OCI-LY7 (cell line): Measurements from ENCODE around the gene EPDR1. TPM values are rescaled to one million over a fixed set of nuclear protein-coding genes. Genes with fewer than 3 reads are reported as not detected.

Experiments
- BruUV-seq: library from RNA; stranded (reverse); fragments of 400-500 nt; replicated peaks from 2 replicates; lab custom pipeline; 2021; lab: Mats Ljungman, UMichigan
- CTCF ChIA-PET: fragments of 300-600 bp; sonication (Branson Sonifier 250); formaldehyde crosslinking; loops from one replicate; lab custom pipeline; 2022; ENCODE audit warnings: antibody characterized with exemption; ENCODE audit not compliant: unreplicated experiment; lab: Charles Lee
- POLR2A ChIA-PET: fragments of 300-600 bp; sonication (Branson Sonifier 250); formaldehyde crosslinking; loops from one replicate; lab custom pipeline; 2022; ENCODE audit warnings: antibody characterized with exemption; lab: Charles Lee
- DNase-seq: peaks from one replicate; pipeline ENCODE4 v3.0.0-alpha.2; 2015; ENCODE audit warnings: low spot score
- H2AFZ ChIP-seq: fragments of 200-600 bp; sonication (generic), shearing (Covaris generic); 2 replicates; pipeline ENCODE4 v1.6.1; 2014; ENCODE audit warnings: mild to moderate bottlenecking, antibody characterized with exemption, low read length, moderate library complexity
- H3K27ac ChIP-seq: fragments of 200-600 bp; sonication (generic); 2 replicates; pipeline ENCODE4 v1.5.1; 2014; ENCODE audit warnings: mixed run types, low read depth, mild to moderate bottlenecking, moderate library complexity, low read length, inconsistent platforms; ENCODE audit not compliant: poor library complexity, severe bottlenecking
- H3K36me3 ChIP-seq: fragments of 200-600 bp; sonication (generic); 2 replicates; pipeline ENCODE4 v1.6.1; 2014; ENCODE audit warnings: mild to moderate bottlenecking, antibody characterized with exemption, low read length, moderate library complexity, mixed read lengths; ENCODE audit not compliant: insufficient read depth
- H3K4me1 ChIP-seq: fragments of 200-600 bp; sonication (generic); 2 replicates; pipeline ENCODE4 v1.5.1; 2014; ENCODE audit warnings: mild to moderate bottlenecking, low read length; ENCODE audit not compliant: insufficient read depth, poor library complexity, severe bottlenecking
- H3K4me2 ChIP-seq: fragments of 200-600 bp; sonication (generic); 2 replicates; pipeline ENCODE4 v1.6.1; 2014; ENCODE audit warnings: mild to moderate bottlenecking, low read length
- H3K4me3 ChIP-seq: fragments of 200-600 bp; sonication (generic); 2 replicates; pipeline ENCODE4 v1.5.1; 2014; ENCODE audit warnings: mild to moderate bottlenecking, low read depth, low read length; ENCODE audit not compliant: poor library complexity, severe bottlenecking
- H3K79me2 ChIP-seq: fragments of 200-600 bp; sonication (generic); 2 replicates; pipeline ENCODE4 v1.6.1; 2016; ENCODE audit warnings: low read depth, mild to moderate bottlenecking, low read length, moderate library complexity, mixed read lengths; ENCODE audit not compliant: insufficient read depth
- H3K9me2 ChIP-seq: fragments of 200-600 bp; sonication (generic); 2 replicates; pipeline ENCODE4 v1.6.1; 2016; ENCODE audit warnings: mild to moderate bottlenecking, low read length, mixed read lengths; ENCODE audit not compliant: insufficient read depth
- H3K9me3 ChIP-seq: fragments of 200-600 bp; sonication (generic); 2 replicates; pipeline ENCODE4 v1.6.1; 2014; ENCODE audit warnings: mild to moderate bottlenecking, mixed run types, low read length, mixed read lengths
- H4K20me1 ChIP-seq: fragments of 200-600 bp; sonication (generic); 2 replicates; pipeline ENCODE4 v1.6.1; 2014; ENCODE audit warnings: mild to moderate bottlenecking, antibody characterized with exemption, low read length, moderate library complexity, mixed read lengths; ENCODE audit not compliant: insufficient read depth
- CTCF ChIP-seq: fragments of 200-600 bp; sonication (generic); conservative IDR thresholded peaks from 2 replicates; pipeline ENCODE4 v1.5.1; 2014; ENCODE audit warnings: mild to moderate bottlenecking, antibody characterized with exemption, low read length, moderate library complexity, mixed read lengths
- EZH2phosphoT487 ChIP-seq: fragments of 200-600 bp; sonication (generic); IDR thresholded peaks from 2 replicates; pipeline ENCODE4 v1.6.1; 2018; ENCODE audit warnings: low read depth, borderline replicate concordance, mild to moderate bottlenecking, mixed run types, antibody characterized with exemption, low read length, moderate library complexity, mixed read lengths
- intact Hi-C: fragments of 100-400 bp; cut with micrococcal nuclease; formaldehyde crosslinking; loops from one replicate; pipeline ENCODE4 v1.10.0; 2022; ENCODE audit not compliant: unreplicated experiment
- total RNA-seq, 2 experiments: library from RNA; depleted of rRNA in 1 of 2; stranded (reverse); fragments of >200 nt in 1 of 2; shearing (Covaris generic) in 1 of 2; gene quantifications; 2 replicates each; pipeline ENCODE4 v1.2.3, GENCODE V29; 2014 to 2022

The EPDR1 gene
- total RNA-seq, 2 experiments from 2014 or later, result not detected

DNA sequence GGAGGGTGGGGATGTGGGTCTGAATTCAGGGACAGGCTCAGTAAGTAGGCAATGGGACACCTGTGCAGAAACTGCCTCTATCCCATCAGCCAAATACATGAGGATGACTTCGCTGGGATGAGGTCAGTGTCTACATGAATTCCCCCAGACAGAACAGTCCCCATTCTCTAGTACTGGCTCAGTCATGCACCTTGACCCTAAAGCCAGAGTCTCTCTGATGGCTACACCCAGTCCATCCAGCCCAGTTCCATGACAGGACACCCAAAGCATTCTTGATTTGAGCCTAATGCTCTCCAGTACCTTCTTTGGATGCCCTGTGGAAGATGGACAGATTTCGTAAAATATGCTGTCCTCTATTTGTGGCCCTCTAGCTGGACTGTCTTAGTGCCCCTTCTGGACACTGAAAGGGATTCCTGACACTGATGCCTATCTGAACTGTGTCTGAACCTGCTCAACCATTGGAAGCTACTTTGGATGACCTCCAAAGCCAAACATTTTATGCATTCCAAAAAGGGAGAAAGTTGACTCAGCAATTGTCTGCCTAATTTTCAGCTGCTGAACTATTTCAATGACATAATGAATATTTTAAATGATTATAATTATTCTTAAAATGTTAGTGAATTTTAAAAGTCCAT is 18.4 kb upstream of the EPDR1 start:
- Histone ChIP-seq H3K9me2 (no peaks in the 10 kb centered on the region), H3K9me3 (no peaks in the 10 kb centered on the region), H3K27ac (no peak overlapping the region), H3K4me1 (no peaks in the 10 kb centered on the region), H3K4me2 (no peak overlapping the region), H3K79me2 (no peaks in the 10 kb centered on the region), H3K4me3 (no peak overlapping the region), H2AFZ (no peak overlapping the region), H4K20me1 (no peaks in the 10 kb centered on the region), H3K36me3 (no peaks in the 10 kb centered on the region)
- TF ChIP-seq CTCF, result no peak
- TF ChIP-seq EZH2phosphoT487, result no peak
- ChIA-PET CTCF (interaction anchor here (1.0 kb wide), 1 partner anchor 7 kb away, joined by 3 read pairs; no protein-coding TSS in a partner anchor), POLR2A (interaction anchor here (0.7 kb wide), 1 partner anchor 202 kb away, joined by 6 read pairs; no protein-coding TSS in a partner anchor)
- intact Hi-C loops, result no loop called here
- no TSS peak for BruUV-seq
- DNase-seq, result no peak

GRCh38 chr7:37908221-37908788 is 12.1 kb upstream of the EPDR1 start:
- Histone ChIP-seq H4K20me1 (no peaks in the 10 kb centered on the region), H3K9me2 (no peaks in the 10 kb centered on the region), H3K4me2 (no peak overlapping the region), H3K9me3 (no peaks in the 10 kb centered on the region), H3K36me3 (no peaks in the 10 kb centered on the region), H3K4me1 (no peaks in the 10 kb centered on the region), H3K79me2 (no peaks in the 10 kb centered on the region), H3K4me3 (no peak overlapping the region), H3K27ac (no peak overlapping the region), H2AFZ (no peak overlapping the region)
- no peak for DNase-seq
- CTCF ChIA-PET, result no interaction called here
- POLR2A ChIA-PET, result interaction anchor here (0.6 kb wide), 1 partner anchor 37 kb away, joined by 4 read pairs; no protein-coding TSS in a partner anchor
- no TSS peak for BruUV-seq
- intact Hi-C loops, result no loop called here
- TF ChIP-seq EZH2phosphoT487 (no peak), CTCF (no peak)

- no peak for DNase-seq
- Histone ChIP-seq H4K20me1 (no peaks in the 10 kb centered on the region), H3K36me3 (no peaks in the 10 kb centered on the region), H3K4me1 (no peaks in the 10 kb centered on the region), H3K4me2 (no peak overlapping the region), H3K79me2 (no peaks in the 10 kb centered on the region), H3K4me3 (no peak overlapping the region), H3K9me3 (no peaks in the 10 kb centered on the region), H3K9me2 (no peaks in the 10 kb centered on the region), H3K27ac (no peak overlapping the region), H2AFZ (no peak overlapping the region)
- ChIA-PET POLR2A (no interaction called here), CTCF (no interaction called here)
- intact Hi-C loops, result no loop called here
- TF ChIP-seq EZH2phosphoT487 (no peak), CTCF (no peak)
- BruUV-seq, result no TSS peak
Measured at GRCh38 chr7:37912756-37913155, 7.7 kb upstream of the EPDR1 start.
